ENCODE measurements around the gene CMIP.

Gene CMIP

GRCh38 chr16:81705261-81705660, 260.7 kb downstream of the CMIP start:
- no peaks in the 10 kb centered on the region for H3K9me3 ChIP-seq (ENCODE audit: insufficient read depth, low read depth, low read length)
- no peak overlapping the region for H3K4me3 ChIP-seq (ENCODE audit: low read length, poor library complexity, severe bottlenecking)
- no peaks in the 10 kb centered on the region for H3K27me3 ChIP-seq (ENCODE audit: insufficient read depth, low read length, poor library complexity, severe bottlenecking)
- H4K20me1 ChIP-seq (ENCODE audit: insufficient read depth, low read length, poor library complexity, severe bottlenecking): no peaks in the 10 kb centered on the region
- H2AFZ ChIP-seq (ENCODE audit: low read length): no peak overlapping the region
- no peak for TF ChIP-seq EZH2phosphoT487 (IDR thresholded peaks at IDR 0.05; ENCODE audit: borderline replicate concordance)
- TF ChIP-seq, protein P1, sequence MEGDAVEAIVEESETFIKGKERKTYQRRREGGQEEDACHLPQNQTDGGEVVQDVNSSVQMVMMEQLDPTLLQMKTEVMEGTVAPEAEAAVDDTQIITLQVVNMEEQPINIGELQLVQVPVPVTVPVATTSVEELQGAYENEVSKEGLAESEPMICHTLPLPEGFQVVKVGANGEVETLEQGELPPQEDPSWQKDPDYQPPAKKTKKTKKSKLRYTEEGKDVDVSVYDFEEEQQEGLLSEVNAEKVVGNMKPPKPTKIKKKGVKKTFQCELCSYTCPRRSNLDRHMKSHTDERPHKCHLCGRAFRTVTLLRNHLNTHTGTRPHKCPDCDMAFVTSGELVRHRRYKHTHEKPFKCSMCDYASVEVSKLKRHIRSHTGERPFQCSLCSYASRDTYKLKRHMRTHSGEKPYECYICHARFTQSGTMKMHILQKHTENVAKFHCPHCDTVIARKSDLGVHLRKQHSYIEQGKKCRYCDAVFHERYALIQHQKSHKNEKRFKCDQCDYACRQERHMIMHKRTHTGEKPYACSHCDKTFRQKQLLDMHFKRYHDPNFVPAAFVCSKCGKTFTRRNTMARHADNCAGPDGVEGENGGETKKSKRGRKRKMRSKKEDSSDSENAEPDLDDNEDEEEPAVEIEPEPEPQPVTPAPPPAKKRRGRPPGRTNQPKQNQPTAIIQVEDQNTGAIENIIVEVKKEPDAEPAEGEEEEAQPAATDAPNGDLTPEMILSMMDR (conservative IDR thresholded peaks at IDR 0.05; ENCODE audit: low read length): no peak
- H3K4me1 ChIP-seq (ENCODE audit: insufficient read depth, low read length, poor library complexity, severe bottlenecking): no peaks in the 10 kb centered on the region
- H3F3A ChIP-seq (ENCODE audit: low read depth): no peaks in the 10 kb centered on the region
- H3K9ac ChIP-seq (ENCODE audit: low read depth, low read length, poor library complexity, severe bottlenecking): no peak overlapping the region
- no peaks in the 10 kb centered on the region for H3K9me2 ChIP-seq (replicated peaks; ENCODE audit: low read depth, low read length)
- no peak overlapping the region for H3K4me2 ChIP-seq (ENCODE audit: low read depth, low read length, poor library complexity, severe bottlenecking)
- H3K36me3 ChIP-seq (ENCODE audit: insufficient read depth, low read length): peaks cover 37% of the 10 kb centered on the region; the same call in 1 of the 2 replicates
- no peaks in the 10 kb centered on the region for H3K79me2 ChIP-seq (ENCODE audit: insufficient read depth, low read length)

- no peak overlapping the region for H2AFZ ChIP-seq (ENCODE audit: low read length)
- no peak overlapping the region for H3K9ac ChIP-seq (ENCODE audit: low read depth, low read length, poor library complexity, severe bottlenecking)
- no peaks in the 10 kb centered on the region for H3K9me3 ChIP-seq (ENCODE audit: insufficient read depth, low read depth, low read length)
- peaks cover 37% of the 10 kb centered on the region; the same call in 1 of the 2 replicates for H3K36me3 ChIP-seq (ENCODE audit: insufficient read depth, low read length)
- no peaks in the 10 kb centered on the region for H3K79me2 ChIP-seq (ENCODE audit: insufficient read depth, low read length)
- no peaks in the 10 kb centered on the region for H3K27me3 ChIP-seq (ENCODE audit: insufficient read depth, low read length, poor library complexity, severe bottlenecking)
- H4K20me1 ChIP-seq (ENCODE audit: insufficient read depth, low read length, poor library complexity, severe bottlenecking): no peaks in the 10 kb centered on the region
- no peak for TF ChIP-seq EZH2phosphoT487 (IDR thresholded peaks at IDR 0.05; ENCODE audit: borderline replicate concordance)
- TF ChIP-seq, protein P1 (conservative IDR thresholded peaks at IDR 0.05; ENCODE audit: low read length): no peak
- no peaks in the 10 kb centered on the region for H3F3A ChIP-seq (ENCODE audit: low read depth)
- no peak overlapping the region for H3K4me2 ChIP-seq (ENCODE audit: low read depth, low read length, poor library complexity, severe bottlenecking)
- no peaks in the 10 kb centered on the region for H3K4me1 ChIP-seq (ENCODE audit: insufficient read depth, low read length, poor library complexity, severe bottlenecking)
- H3K9me2 ChIP-seq (replicated peaks; ENCODE audit: low read depth, low read length): no peaks in the 10 kb centered on the region
- no peak overlapping the region for H3K4me3 ChIP-seq (ENCODE audit: low read length, poor library complexity, severe bottlenecking)
Measured at GRCh38 chr16:81706327-81707295, 262.0 kb downstream of the CMIP start.

DNA sequence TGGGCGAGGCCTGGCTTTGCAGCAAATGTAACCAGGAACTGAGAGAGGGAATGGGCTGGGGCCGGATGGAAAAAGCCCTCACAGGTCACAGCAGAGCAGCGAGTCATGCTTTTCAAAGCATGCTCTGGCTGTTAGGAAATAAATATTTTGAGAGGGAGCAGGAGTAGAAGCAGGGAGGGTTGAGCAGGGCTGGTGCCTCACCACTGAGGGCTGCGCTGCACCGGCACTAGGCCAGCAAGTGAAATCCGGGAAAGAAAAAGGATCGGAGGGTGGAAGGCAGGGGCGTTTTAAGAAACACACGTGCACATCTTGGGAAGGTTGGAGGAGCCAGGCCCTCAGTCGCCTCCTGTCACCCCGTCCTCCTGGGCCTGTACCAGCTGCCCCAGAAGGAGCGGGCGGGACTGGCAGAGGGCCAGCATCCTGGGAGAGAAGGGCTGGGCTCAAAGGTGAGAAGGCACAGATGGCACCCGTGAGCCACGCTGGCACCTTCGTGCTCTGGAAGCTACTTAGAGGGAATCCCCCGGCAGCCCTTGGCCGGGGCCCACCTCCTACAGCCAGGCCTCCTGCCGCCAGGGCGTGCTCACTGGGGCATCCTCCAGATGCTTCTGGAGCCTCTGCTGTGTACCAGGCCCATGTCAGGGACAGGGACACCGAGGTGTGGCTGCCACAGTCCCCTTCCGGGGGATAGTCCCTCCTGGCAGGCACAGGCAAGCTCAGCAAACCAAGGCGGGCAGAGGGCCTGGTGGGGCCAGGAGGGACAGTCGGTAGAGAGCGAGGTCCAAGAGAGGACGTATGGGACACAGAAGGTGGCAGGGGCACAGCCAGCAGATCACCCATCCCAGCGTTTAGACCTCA, 263.0 kb downstream of the CMIP start:
- no peaks in the 10 kb centered on the region for H3K4me1 ChIP-seq (ENCODE audit: insufficient read depth, low read length, poor library complexity, severe bottlenecking)
- H3K4me2 ChIP-seq (ENCODE audit: low read depth, low read length, poor library complexity, severe bottlenecking): no peak overlapping the region
- H3K4me3 ChIP-seq (ENCODE audit: low read length, poor library complexity, severe bottlenecking): no peak overlapping the region
- H3K27me3 ChIP-seq (ENCODE audit: insufficient read depth, low read length, poor library complexity, severe bottlenecking): no peaks in the 10 kb centered on the region
- H3K9ac ChIP-seq (ENCODE audit: low read depth, low read length, poor library complexity, severe bottlenecking): no peak overlapping the region
- no peaks in the 10 kb centered on the region for H3K9me2 ChIP-seq (replicated peaks; ENCODE audit: low read depth, low read length)
- H4K20me1 ChIP-seq (ENCODE audit: insufficient read depth, low read length, poor library complexity, severe bottlenecking): no peaks in the 10 kb centered on the region
- no peak overlapping the region for H2AFZ ChIP-seq (ENCODE audit: low read length)
- H3K79me2 ChIP-seq (ENCODE audit: insufficient read depth, low read length): no peaks in the 10 kb centered on the region
- H3F3A ChIP-seq (ENCODE audit: low read depth): no peaks in the 10 kb centered on the region
- TF ChIP-seq EZH2phosphoT487 (IDR thresholded peaks at IDR 0.05; ENCODE audit: borderline replicate concordance): no peak
- TF ChIP-seq, protein P1 (conservative IDR thresholded peaks at IDR 0.05; ENCODE audit: low read length): no peak
- no peaks in the 10 kb centered on the region for H3K9me3 ChIP-seq (ENCODE audit: insufficient read depth, low read depth, low read length)
- H3K36me3 ChIP-seq (ENCODE audit: insufficient read depth, low read length): peaks cover 29% of the 10 kb centered on the region; the same call in 1 of the 2 replicates

Measured in Loucy (cell line).